ENCODE measurements around the gene BMPR1A. TPM values are rescaled to one million over a fixed set of nuclear protein-coding genes. Genes with fewer than 3 reads are reported as not detected.
A peak's percentile ranks its signal among the peaks of the same experiment; 100 is the strongest.

The BMPR1A gene
- total RNA-seq, 1 experiment from 2014 or later: 63.2 TPM

DNA sequence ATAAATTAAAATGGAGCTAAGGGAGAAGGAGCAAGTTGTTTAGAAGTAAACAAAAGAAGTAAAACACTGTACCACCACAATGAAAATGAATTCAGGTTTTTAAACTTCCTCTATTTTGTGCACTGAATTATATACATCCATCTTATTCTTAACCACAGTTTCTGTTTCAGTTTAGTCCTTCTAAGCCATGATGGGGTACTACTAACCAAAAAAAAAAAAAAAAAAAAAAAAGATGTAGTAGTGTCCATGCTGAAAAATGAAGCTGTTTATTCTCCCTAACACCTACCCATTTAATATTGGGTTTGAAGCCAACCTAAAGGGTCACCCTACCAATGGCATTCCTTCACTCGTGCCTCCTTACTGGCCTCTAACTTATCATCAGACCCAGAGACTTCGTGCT is 3.4 kb upstream of the BMPR1A start:
- Mint-ChIP-seq H3K27ac (ENCODE audit: unreplicated experiment) (no peak overlapping the region), H3K4me1 (ENCODE audit: low read depth, unreplicated experiment) (peaks cover 21% of the 10 kb centered on the region), H3K36me3 (ENCODE audit: insufficient read depth, unreplicated experiment) (peaks cover 16% of the 10 kb centered on the region), H3K4me3 (ENCODE audit: unreplicated experiment) (no peak overlapping the region), H3K9me3 (ENCODE audit: unreplicated experiment) (no peaks in the 10 kb centered on the region), H3K27me3 (ENCODE audit: insufficient read depth, unreplicated experiment) (no peaks in the 10 kb centered on the region)
- POLR2A ChIA-PET: no interaction called here
- Histone ChIP-seq H3K9me3 (no peaks in the 10 kb centered on the region), H3K36me3 (ENCODE audit: control insufficient read depth, insufficient read depth, low read length) (no peaks in the 10 kb centered on the region), H3K27me3 (replicated peaks; ENCODE audit: control insufficient read depth, insufficient read depth, low read length) (no peaks in the 10 kb centered on the region), H3K4me3 (ENCODE audit: low read depth, low read length) (no peak overlapping the region), H3K4me1 (peaks cover 12% of the 10 kb centered on the region; the same call in 1 of the 2 replicates)
- CTCF ChIA-PET: no interaction called here
- DNase-seq: no peak
- intact Hi-C loops (cut with micrococcal nuclease; ENCODE audit: unreplicated experiment): no loop called here
- no TSS peak for BruUV-seq (replicated peaks)
- TF ChIP-seq, protein P1, sequence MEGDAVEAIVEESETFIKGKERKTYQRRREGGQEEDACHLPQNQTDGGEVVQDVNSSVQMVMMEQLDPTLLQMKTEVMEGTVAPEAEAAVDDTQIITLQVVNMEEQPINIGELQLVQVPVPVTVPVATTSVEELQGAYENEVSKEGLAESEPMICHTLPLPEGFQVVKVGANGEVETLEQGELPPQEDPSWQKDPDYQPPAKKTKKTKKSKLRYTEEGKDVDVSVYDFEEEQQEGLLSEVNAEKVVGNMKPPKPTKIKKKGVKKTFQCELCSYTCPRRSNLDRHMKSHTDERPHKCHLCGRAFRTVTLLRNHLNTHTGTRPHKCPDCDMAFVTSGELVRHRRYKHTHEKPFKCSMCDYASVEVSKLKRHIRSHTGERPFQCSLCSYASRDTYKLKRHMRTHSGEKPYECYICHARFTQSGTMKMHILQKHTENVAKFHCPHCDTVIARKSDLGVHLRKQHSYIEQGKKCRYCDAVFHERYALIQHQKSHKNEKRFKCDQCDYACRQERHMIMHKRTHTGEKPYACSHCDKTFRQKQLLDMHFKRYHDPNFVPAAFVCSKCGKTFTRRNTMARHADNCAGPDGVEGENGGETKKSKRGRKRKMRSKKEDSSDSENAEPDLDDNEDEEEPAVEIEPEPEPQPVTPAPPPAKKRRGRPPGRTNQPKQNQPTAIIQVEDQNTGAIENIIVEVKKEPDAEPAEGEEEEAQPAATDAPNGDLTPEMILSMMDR (IDR thresholded peaks at IDR 0.05; ENCODE audit: insufficient read depth in 1 of 2, low read depth in 1 of 2, low read length in 1 of 2, severe bottlenecking in 1 of 2, unreplicated experiment in 1 of 2): no peak

DNA sequence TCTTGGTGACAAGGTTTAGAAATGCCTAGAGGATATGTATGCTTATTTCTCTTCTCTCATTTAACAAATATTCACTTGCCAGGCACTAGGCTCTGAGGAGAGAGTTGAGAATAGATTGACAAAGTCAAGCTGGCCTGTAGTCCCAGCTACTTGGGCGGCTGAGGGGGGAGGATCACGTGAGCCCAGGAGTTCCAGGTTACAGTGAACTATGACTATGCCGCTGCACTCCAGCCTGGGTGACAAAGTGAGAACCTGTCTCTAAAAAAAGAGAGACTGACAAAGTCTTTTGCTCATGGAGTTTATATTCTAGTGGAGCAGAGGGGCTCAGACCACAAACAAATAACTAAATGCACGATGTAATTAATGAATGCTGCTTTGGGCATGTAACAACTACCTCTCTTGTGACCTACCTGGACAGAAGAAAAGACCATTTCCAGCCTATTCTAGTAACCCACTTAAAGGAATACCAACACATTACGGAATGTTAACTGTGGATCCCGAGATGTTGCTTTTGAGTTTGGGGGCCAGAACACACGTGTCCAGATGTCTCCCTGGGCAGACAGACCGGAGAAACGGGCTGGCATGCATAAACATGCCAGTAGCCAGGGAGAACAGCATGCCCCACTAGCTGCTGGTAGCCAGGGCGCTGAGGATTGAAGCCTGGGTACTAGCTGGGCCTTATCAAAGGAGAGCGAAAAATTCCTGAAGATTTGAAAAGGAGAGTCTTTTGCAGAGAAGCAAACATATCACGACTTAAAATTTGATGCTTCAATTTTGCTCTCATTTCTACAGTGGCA is 2.6 kb upstream of the BMPR1A start:
- peaks cover 28% of the 10 kb centered on the region for H3K4me1 Mint-ChIP-seq (ENCODE audit: low read depth, unreplicated experiment)
- no peak overlapping the region for H3K27ac Mint-ChIP-seq (ENCODE audit: unreplicated experiment)
- Histone ChIP-seq H3K27me3 (replicated peaks; ENCODE audit: control insufficient read depth, insufficient read depth, low read length) (no peaks in the 10 kb centered on the region), H3K9me3 (no peaks in the 10 kb centered on the region), H3K36me3 (ENCODE audit: control insufficient read depth, insufficient read depth, low read length) (no peaks in the 10 kb centered on the region), H3K4me1 (peaks cover 20% of the 10 kb centered on the region), H3K4me3 (ENCODE audit: low read depth, low read length) (no peak overlapping the region)
- DNase-seq: no peak
- BruUV-seq (replicated peaks): no TSS peak
- POLR2A ChIA-PET: no interaction called here
- intact Hi-C loops (cut with micrococcal nuclease; ENCODE audit: unreplicated experiment): no loop called here
- CTCF ChIA-PET: no interaction called here
- H3K27me3 Mint-ChIP-seq (ENCODE audit: insufficient read depth, unreplicated experiment): no peaks in the 10 kb centered on the region
- TF ChIP-seq, protein P1 (IDR thresholded peaks at IDR 0.05; ENCODE audit: insufficient read depth in 1 of 2, low read depth in 1 of 2, low read length in 1 of 2, severe bottlenecking in 1 of 2, unreplicated experiment in 1 of 2): no peak
- H3K36me3 Mint-ChIP-seq (ENCODE audit: insufficient read depth, unreplicated experiment): peaks cover 23% of the 10 kb centered on the region
- H3K4me3 Mint-ChIP-seq (ENCODE audit: unreplicated experiment): no peak overlapping the region
- H3K9me3 Mint-ChIP-seq (ENCODE audit: unreplicated experiment): no peaks in the 10 kb centered on the region

DNA sequence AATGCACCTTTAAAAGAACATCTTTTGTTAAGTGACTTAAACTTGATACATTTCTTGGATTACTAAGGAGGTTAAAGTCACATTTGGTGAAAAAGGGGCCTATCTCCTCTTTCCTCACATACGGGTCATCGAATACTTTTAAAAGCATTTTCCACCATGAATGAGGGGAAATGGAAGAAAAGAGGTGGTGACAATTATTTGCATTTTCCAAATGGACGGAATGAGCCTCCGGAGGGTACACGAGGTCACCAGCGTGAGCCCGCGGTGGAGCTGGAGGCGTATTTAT is 1.0 kb upstream of the BMPR1A start:
- Mint-ChIP-seq H3K9me3 (ENCODE audit: unreplicated experiment) (no peaks in the 10 kb centered on the region), H3K36me3 (ENCODE audit: insufficient read depth, unreplicated experiment) (peaks cover 23% of the 10 kb centered on the region), H3K4me1 (ENCODE audit: low read depth, unreplicated experiment) (peaks cover 37% of the 10 kb centered on the region), H3K27me3 (ENCODE audit: insufficient read depth, unreplicated experiment) (no peaks in the 10 kb centered on the region), H3K27ac (ENCODE audit: unreplicated experiment) (peak overlapping the region; percentile 85), H3K4me3 (ENCODE audit: unreplicated experiment) (peak overlapping the region; percentile 76)
- H3K4me3 ChIP-seq (ENCODE audit: low read depth, low read length): peak overlapping the region; percentile 63
- no peak for DNase-seq
- H3K36me3 ChIP-seq (ENCODE audit: control insufficient read depth, insufficient read depth, low read length): no peaks in the 10 kb centered on the region
- TF ChIP-seq, protein P1 (IDR thresholded peaks at IDR 0.05; ENCODE audit: insufficient read depth in 1 of 2, low read depth in 1 of 2, low read length in 1 of 2, severe bottlenecking in 1 of 2, unreplicated experiment in 1 of 2): no peak
- no peaks in the 10 kb centered on the region for H3K9me3 ChIP-seq
- intact Hi-C loops (cut with micrococcal nuclease; ENCODE audit: unreplicated experiment): loop anchor here (1.0 to 5.0 kb wide), 3 partner anchors 43 to 142 kb away; no protein-coding TSS in a partner anchor
- ChIA-PET CTCF (interaction anchor here (0.6 to 0.9 kb wide), 2 partner anchors 184 to 211 kb away, joined by 3 to 5 read pairs; no protein-coding TSS in a partner anchor), POLR2A (interaction anchor here (1.5 kb wide), 1 partner anchor 43 kb away, joined by 8 read pairs; no protein-coding TSS in a partner anchor)
- peaks cover 28% of the 10 kb centered on the region for H3K4me1 ChIP-seq
- no peaks in the 10 kb centered on the region for H3K27me3 ChIP-seq (replicated peaks; ENCODE audit: control insufficient read depth, insufficient read depth, low read length)
- no TSS peak for BruUV-seq (replicated peaks)

All from Caco-2 (cell line).